Tibial artery (tissue), 4 donors: ENCODE results near the gene RPL28.

ENCODE experiments used
- DNase-seq, 2 donors: peaks; one replicate each; pipeline ENCODE4 v3.0.0-alpha.2; 2019
- H3K27ac ChIP-seq, 2 donors: fragments of 200-600 bp; sonication (generic) in 1 of 2; 1 replicate in 1 of 2; 2 replicates in 1 of 2; pipeline ENCODE4 v1.5.1; 2018 to 2019; ENCODE audit warnings: mild to moderate bottlenecking in 1 of 2
- H3K27me3 ChIP-seq, 2 donors: fragments of 200-600 bp; sonication (generic) in 1 of 2; one replicate each; pipeline versions ENCODE4 v1.5.1 to v1.6.0; 2016 to 2019
- H3K36me3 ChIP-seq, 3 donors: fragments of 200-600 bp; sonication (generic) in 2 of 3; one replicate each; pipeline ENCODE4 v1.5.1; 2016 to 2019; ENCODE audit warnings: mild to moderate bottlenecking in 2 of 3
- H3K4me1 ChIP-seq, 4 donors: fragments of 200-600 bp; sonication (generic) in 2 of 4; 1 replicate in 3 of 4; 2 replicates in 1 of 4; pipeline ENCODE4 v1.5.1; 2016 to 2019
- H3K4me3 ChIP-seq, 2 donors: fragments of 200-600 bp; sonication (generic) in 1 of 2; 1 replicate in 1 of 2; 2 replicates in 1 of 2; pipeline ENCODE4 v1.5.1; 2018 to 2019; ENCODE audit warnings: mild to moderate bottlenecking in 2 of 2
- H3K9me3 ChIP-seq, 3 donors: fragments of 200-600 bp; sonication (generic) in 1 of 3; one replicate each; pipeline ENCODE4 v1.5.1; 2016 to 2019
- CTCF ChIP-seq, 2 experiments: fragments of 200-600 bp in 1 of 2; fragments of 450-650 bp in 1 of 2; IDR thresholded peaks; one replicate each; pipeline ENCODE4 v1.5.1; 2017 to 2019; ENCODE audit warnings: antibody characterized with exemption in 2 of 2, mild to moderate bottlenecking in 1 of 2, moderate library complexity in 1 of 2
- intact Hi-C: fragments of 100-400 bp; cut with DNase I; formaldehyde crosslinking; loops from one replicate; pipeline ENCODE4 v1.15.0; 2023; ENCODE audit warnings: low total_unique reads

RPL28 gene

GRCh38 chr19:55354698-55355212, 31.0 kb upstream of the RPL28 start, which contains the start of gene COX6B2:
TSS of gene COX6B2 (minus strand) at chr19:55354719. CDS start at chr19:55354521, 198 bp downstream.
- peak within 1 kb of the TSS; percentile 22 to 47 for H3K4me3 ChIP-seq
- TF ChIP-seq CTCF (IDR thresholded peaks at IDR 0.05) = no peak

GRCh38 chr19:55355213-55355821, 30.4 kb upstream of the RPL28 start:
- no peak for TF ChIP-seq CTCF (IDR thresholded peaks at IDR 0.05)
- no peak overlapping the region for H3K27ac ChIP-seq
- H3K27me3 ChIP-seq = peaks cover 12 to 90% of the 10 kb centered on the region in 2 donors
- H3K36me3 ChIP-seq = no peaks in the 10 kb centered on the region
- H3K4me3 ChIP-seq = no peak overlapping the region
- no peak for DNase-seq
- peaks cover 0 to 22% (median 18%) of the 10 kb centered on the region in 4 donors for H3K4me1 ChIP-seq
- intact Hi-C loops = no loop called here
- H3K9me3 ChIP-seq = no peaks in the 10 kb centered on the region

More at GRCh38 chr19:55354698-55355212, 31.0 kb upstream of the RPL28 start, which contains the start of gene COX6B2:
- Histone ChIP-seq H3K27me3 (peaks cover 12 to 94% of the 10 kb centered on the region in 2 donors), H3K4me1 (peaks cover 0 to 22% (median 18%) of the 10 kb centered on the region in 4 donors), H3K36me3 (no peaks in the 10 kb centered on the region), H3K9me3 (no peaks in the 10 kb centered on the region), H3K27ac (no peak within 1 kb of the TSS)
- no peak for DNase-seq
- intact Hi-C loops = no loop called here

- H3K9me3 ChIP-seq = no peaks in the 10 kb centered on the region
- intact Hi-C loops = no loop called here
- no peak for DNase-seq
- peaks cover 0 to 15% (median 12%) of the 10 kb centered on the region in 4 donors for H3K4me1 ChIP-seq
- H3K36me3 ChIP-seq = no peaks in the 10 kb centered on the region
- H3K27me3 ChIP-seq = peaks cover 4 to 82% of the 10 kb centered on the region in 2 donors
- H3K27ac ChIP-seq = no peak overlapping the region
- no peak for TF ChIP-seq CTCF (IDR thresholded peaks at IDR 0.05)
- H3K4me3 ChIP-seq = no peak overlapping the region
These were observed 27.2 kb upstream of the RPL28 start for GRCh38 chr19:55358493-55358892.

- peaks cover 0 to 75% of the 10 kb centered on the region in 2 donors for H3K27me3 ChIP-seq
- H3K9me3 ChIP-seq = no peaks in the 10 kb centered on the region
- no peak for TF ChIP-seq CTCF (IDR thresholded peaks at IDR 0.05)
- no peak for DNase-seq
- intact Hi-C loops = no loop called here
- H3K36me3 ChIP-seq = no peaks in the 10 kb centered on the region
- no peak overlapping the region for H3K27ac ChIP-seq
- H3K4me1 ChIP-seq = peaks cover 0 to 7% (median 4%) of the 10 kb centered on the region in 4 donors
- H3K4me3 ChIP-seq = no peak overlapping the region
These were observed 26.5 kb upstream of the RPL28 start for GRCh38 chr19:55358943-55359908.

GRCh38 chr19:55360902-55361301, 24.8 kb upstream of the RPL28 start:
- H3K27ac ChIP-seq = no peak overlapping the region

More at GRCh38 chr19:55360902-55361301, 24.8 kb upstream of the RPL28 start:
- intact Hi-C loops = no loop called here
- DNase-seq = no peak
- no peaks in the 10 kb centered on the region for H3K9me3 ChIP-seq
- H3K4me1 ChIP-seq = no peaks in the 10 kb centered on the region
- H3K4me3 ChIP-seq = no peak overlapping the region
- TF ChIP-seq CTCF (IDR thresholded peaks at IDR 0.05) = no peak
- H3K27me3 ChIP-seq = peaks cover 0 to 63% of the 10 kb centered on the region in 2 donors
- H3K36me3 ChIP-seq = no peaks in the 10 kb centered on the region
